NCI-H128 (cell line): ENCODE results near the gene DNAAF6.

ENCODE experiments used
- DNase-seq: peaks from one replicate; lab custom pipeline; 2025; ENCODE audit not compliant: unreplicated experiment; lab: John Stamatoyannopoulos, UW

DNAAF6 gene

DNA sequence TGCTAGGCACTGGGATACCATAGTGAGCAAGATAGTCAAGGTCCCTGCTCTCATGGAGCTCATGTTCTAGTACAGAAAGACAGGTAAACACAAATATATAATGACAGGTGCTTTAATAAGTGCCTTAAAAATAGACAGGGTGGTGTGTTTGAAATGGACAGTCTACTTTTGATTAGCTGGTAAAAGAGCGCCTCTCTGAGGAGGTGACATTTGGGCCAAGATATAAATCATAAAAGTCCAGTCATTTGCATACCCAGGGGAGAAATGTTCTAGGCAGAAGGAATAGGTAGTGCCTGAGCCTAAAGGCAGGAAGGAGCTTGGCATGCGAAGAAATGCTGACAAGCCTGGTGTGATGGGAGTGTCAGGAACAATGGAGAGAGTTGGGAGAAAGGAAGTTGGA lies 83.6 kb downstream of the DNAAF6 start:
- no peak for DNase-seq

DNA sequence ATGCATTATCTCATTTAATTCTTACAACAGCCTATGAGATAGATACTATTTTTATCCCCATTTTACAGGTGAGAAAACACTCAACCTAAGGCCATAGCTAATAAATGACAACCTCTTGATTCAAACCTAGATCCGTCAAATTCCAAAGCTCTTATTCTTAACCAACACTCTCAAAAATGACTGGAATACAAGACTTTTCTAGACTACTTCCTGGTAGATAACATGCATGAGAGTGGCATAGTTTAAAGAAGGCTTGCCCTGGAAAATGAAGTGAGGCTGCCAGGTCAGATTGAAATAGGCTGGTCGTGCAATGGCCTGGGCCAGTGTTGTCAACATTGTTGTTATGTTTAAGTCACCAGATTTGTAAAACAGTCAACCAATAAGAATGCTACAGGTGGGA lies 86.6 kb downstream of the DNAAF6 start:
- no peak for DNase-seq
